UCSD-AML1 (cell line): Measurements from ENCODE around the gene CCDC27.

ENCODE experiments used
- DNase-seq: peaks from one replicate; lab custom pipeline; 2025; ENCODE audit not compliant: unreplicated experiment; lab: John Stamatoyannopoulos, UW

Gene CCDC27

DNA sequence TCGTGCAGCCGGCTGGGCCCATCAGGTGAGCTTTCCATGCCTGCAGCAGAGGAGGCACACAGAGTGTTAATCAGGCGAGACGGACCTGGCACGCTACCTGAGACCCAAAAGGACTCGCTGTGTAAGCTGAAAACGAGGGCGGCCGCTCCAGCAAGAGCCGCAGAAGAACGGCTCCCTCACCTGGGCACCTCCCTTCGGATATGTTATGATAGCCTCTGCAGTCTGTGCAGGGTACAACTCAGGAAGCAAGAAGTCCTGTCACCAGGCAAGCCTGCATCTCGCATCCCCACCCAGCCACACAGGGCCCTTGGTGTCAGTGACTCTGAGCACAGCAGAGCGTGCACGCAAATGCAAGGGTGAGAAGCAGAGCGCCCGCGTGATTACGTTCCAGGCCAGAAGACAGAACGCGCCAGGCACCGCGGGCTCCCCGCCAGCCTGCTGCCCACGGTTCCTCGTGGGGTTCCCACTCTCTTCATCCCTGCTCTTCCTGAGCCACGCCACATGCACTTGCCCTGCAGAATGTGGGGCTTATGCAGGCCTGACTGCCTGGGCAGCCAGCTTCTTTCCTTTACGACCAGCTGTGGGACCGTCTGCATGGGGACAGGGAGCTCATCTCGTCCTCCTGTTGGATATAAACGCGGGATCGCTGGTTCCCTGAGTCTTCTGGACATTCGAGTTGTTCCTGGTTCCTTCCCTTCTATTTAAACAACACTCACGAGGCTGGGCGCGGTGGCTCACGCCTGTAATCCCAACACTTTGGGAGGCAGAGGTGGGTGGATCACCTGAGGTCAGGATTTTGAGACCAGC lies 64.3 kb downstream of the CCDC27 start:
- no peak for DNase-seq

DNA sequence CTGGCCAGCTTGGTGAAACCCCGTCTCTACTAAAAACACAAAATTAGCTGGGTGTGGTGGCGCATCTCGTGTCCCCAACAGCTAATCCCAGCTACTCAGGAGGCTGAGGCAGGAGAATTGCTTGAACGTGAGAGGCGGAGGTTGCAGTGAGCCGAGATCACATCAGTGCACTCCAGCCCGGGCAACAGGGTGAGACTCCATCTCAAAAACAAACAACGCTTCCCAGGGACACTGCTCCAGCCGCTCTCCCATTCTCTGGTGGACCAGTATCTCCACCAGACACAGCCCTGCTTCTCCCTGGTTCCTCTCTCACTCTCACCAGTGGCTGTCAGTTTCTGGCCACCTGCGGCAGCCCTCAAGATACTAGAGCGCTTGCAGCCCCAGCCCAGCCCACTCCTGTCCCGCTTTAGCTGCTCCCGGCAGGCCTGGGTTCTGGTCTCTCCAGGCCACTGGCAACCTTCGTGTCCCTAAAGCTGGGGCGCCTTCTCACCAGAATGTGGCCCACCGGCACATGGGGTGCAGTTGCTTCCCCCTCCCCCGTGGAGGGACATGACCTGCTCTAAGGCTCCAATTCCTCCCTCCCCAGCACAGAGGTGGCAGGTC lies 65.0 kb downstream of the CCDC27 start:
- DNase-seq, result no peak

GRCh38 chr1:3817821-3818597 lies 65.8 kb downstream of the CCDC27 start:
- no peak for DNase-seq

GRCh38 chr1:3819771-3820200 lies 67.5 kb downstream of the CCDC27 start:
- no peak for DNase-seq

- no peak for DNase-seq
Observed at GRCh38 chr1:3820316-3820715, 68.1 kb downstream of the CCDC27 start.

DNA sequence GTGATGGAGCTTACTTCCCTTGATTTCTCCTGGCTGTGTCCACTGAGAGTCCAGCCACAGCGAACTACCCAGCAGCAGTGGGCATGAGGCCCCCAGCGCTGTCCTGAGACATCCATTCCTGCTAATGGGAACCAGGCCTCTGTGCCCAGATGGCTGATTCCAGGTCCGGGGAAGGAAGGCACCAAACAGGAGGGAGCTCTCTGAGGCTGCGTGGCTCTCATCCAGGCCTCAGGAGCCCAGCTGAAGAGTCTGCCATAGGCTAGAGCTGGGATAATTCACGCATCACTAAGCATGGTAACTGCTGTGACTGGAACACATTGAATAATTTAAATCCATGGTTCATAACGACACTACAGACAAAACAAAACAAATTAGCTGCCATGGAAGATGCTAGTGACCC lies 68.8 kb downstream of the CCDC27 start:
- DNase-seq, result no peak
